WTC11 (cell line): ENCODE results near the gene SLC7A8. TPM values are rescaled to one million over a fixed set of nuclear protein-coding genes. Genes with fewer than 3 reads are reported as not detected.

Experiments used
- ATAC-seq: fragments of 200-7000 bp; cut with Tn5 transposase; 2 replicates; pipeline ENCODE4 v1.10.0; 2021; ENCODE audit warnings: mild to moderate bottlenecking, moderate library complexity
- CTCF ChIA-PET: fragments of 300-600 bp; sonication (Branson Sonifier 250); formaldehyde crosslinking; loops from one replicate; lab custom pipeline; 2021; ENCODE audit warnings: antibody characterized with exemption; lab: Charles Lee
- POLR2A ChIA-PET: fragments of 350-600 bp; sonication (Branson Sonifier 250); formaldehyde crosslinking; loops from one replicate; lab custom pipeline; 2021; ENCODE audit warnings: antibody characterized with exemption; lab: Charles Lee
- DNase-seq: peaks from one replicate; pipeline ENCODE4 v3.0.0; 2021; ENCODE audit warnings: low spot score
- H3K27ac Mint-ChIP-seq: 2 replicates; pipeline ENCODE4 v1.8.0; 2021; ENCODE audit warnings: mixed read lengths
- H3K27me3 Mint-ChIP-seq: 2 replicates; pipeline ENCODE4 v1.8.0; 2021; ENCODE audit warnings: low read depth, mild to moderate bottlenecking, moderate library complexity, mixed read lengths
- H3K36me3 Mint-ChIP-seq: 2 replicates; pipeline ENCODE4 v1.8.0; 2021; ENCODE audit warnings: mixed read lengths
- H3K4me1 Mint-ChIP-seq: 2 replicates; pipeline ENCODE4 v1.8.0; 2022; ENCODE audit warnings: mixed read lengths
- H3K4me3 Mint-ChIP-seq: 2 replicates; pipeline ENCODE4 v1.8.0; 2021; ENCODE audit warnings: mild to moderate bottlenecking, moderate library complexity, mixed read lengths
- H3K9me3 Mint-ChIP-seq: 2 replicates; pipeline ENCODE4 v1.8.0; 2021; ENCODE audit warnings: mixed read lengths
- ATF1 ChIP-seq: sonication (generic); formaldehyde crosslinking; IDR thresholded peaks from 2 replicates; pipeline ENCODE4 v1.8.1; 2023; ENCODE audit warnings: mild to moderate bottlenecking, moderate library complexity, missing genetic modification reagents
- ESRRA ChIP-seq: sonication (generic); formaldehyde crosslinking; IDR thresholded peaks from 2 replicates; pipeline ENCODE4 v1.8.1; 2022; ENCODE audit warnings: mild to moderate bottlenecking, missing genetic modification reagents, borderline replicate concordance
- FOXP1 ChIP-seq: sonication (generic); formaldehyde crosslinking; IDR thresholded peaks from 2 replicates; pipeline ENCODE4 v1.8.0; 2022; ENCODE audit warnings: missing genetic modification reagents, mild to moderate bottlenecking, moderate library complexity, borderline replicate concordance
- GABPB1 ChIP-seq: sonication (generic); formaldehyde crosslinking; IDR thresholded peaks from 2 replicates; pipeline ENCODE4 v1.8.1; 2023; ENCODE audit warnings: mild to moderate bottlenecking, missing genetic modification reagents
- IRF2 ChIP-seq: sonication (generic); formaldehyde crosslinking; IDR thresholded peaks from 2 replicates; pipeline ENCODE4 v1.8.0; 2022; ENCODE audit warnings: low read depth, missing genetic modification reagents, borderline replicate concordance
- JAZF1 ChIP-seq: fragments of 250-450 bp; sonication (Bioruptor Pico); IDR thresholded peaks from 2 replicates; pipeline ENCODE4 v1.9.0; 2021; ENCODE audit warnings: moderate library complexity, mild to moderate bottlenecking, inconsistent platforms
- JUN ChIP-seq: sonication (generic); formaldehyde crosslinking; IDR thresholded peaks from 2 replicates; pipeline ENCODE4 v1.8.0; 2023; ENCODE audit warnings: mild to moderate bottlenecking, missing genetic modification reagents
- NR1H2 ChIP-seq: sonication (generic); formaldehyde crosslinking; IDR thresholded peaks from 2 replicates; pipeline ENCODE4 v1.9.0; 2021; ENCODE audit warnings: mild to moderate bottlenecking, moderate library complexity, missing genetic modification reagents
- OVOL2 ChIP-seq: fragments of 250-450 bp; sonication (Bioruptor Pico); IDR thresholded peaks from 2 replicates; pipeline ENCODE4 v1.9.0; 2021; ENCODE audit warnings: mild to moderate bottlenecking, borderline replicate concordance
- RORB ChIP-seq: fragments of 250-450 bp; sonication (Bioruptor Pico); IDR thresholded peaks from 2 replicates; pipeline ENCODE4 v1.9.0; 2021; ENCODE audit warnings: mild to moderate bottlenecking
- SP1 ChIP-seq: sonication (generic); formaldehyde crosslinking; conservative IDR thresholded peaks from 2 replicates; pipeline ENCODE4 v1.8.1; 2022; ENCODE audit warnings: missing genetic modification reagents
- TEAD1 ChIP-seq: sonication (generic); formaldehyde crosslinking; IDR thresholded peaks from 2 replicates; pipeline ENCODE4 v1.8.0; 2022; ENCODE audit warnings: mild to moderate bottlenecking, missing genetic modification reagents
- TEAD4 ChIP-seq: sonication (generic); formaldehyde crosslinking; IDR thresholded peaks from 2 replicates; pipeline ENCODE4 v1.8.0; 2022; ENCODE audit warnings: mild to moderate bottlenecking, missing genetic modification reagents
- ZNF219 ChIP-seq: sonication (generic); formaldehyde crosslinking; IDR thresholded peaks from 2 replicates; pipeline ENCODE4 v1.8.0; 2023; ENCODE audit warnings: missing genetic modification reagents, mild to moderate bottlenecking, borderline replicate concordance
- ZNF317 ChIP-seq: sonication (generic); formaldehyde crosslinking; IDR thresholded peaks from 2 replicates; pipeline ENCODE4 v1.8.1; 2023; ENCODE audit warnings: low read depth, mild to moderate bottlenecking, moderate library complexity, missing genetic modification reagents, borderline replicate concordance
- total RNA-seq: library from RNA; stranded (reverse); gene quantifications from 3 replicates; pipeline ENCODE4 v1.2.3, GENCODE V29; 2021
- TF ChIP-seq, protein P1 (sequence below): fragments of 200-600 bp; IDR thresholded peaks from 2 replicates; pipeline ENCODE4 v1.8.0; 2022; ENCODE audit warnings: antibody characterized with exemption
- TF ChIP-seq, protein P2 (sequence below): sonication (generic); formaldehyde crosslinking; IDR thresholded peaks from 2 replicates; pipeline ENCODE4 v1.8.1; 2022; ENCODE audit warnings: missing genetic modification reagents, borderline replicate concordance
- TF ChIP-seq, protein P3 (sequence below): sonication (generic); formaldehyde crosslinking; conservative IDR thresholded peaks from 2 replicates; pipeline ENCODE4 v1.8.1; 2022; ENCODE audit warnings: mild to moderate bottlenecking, missing genetic modification reagents
- TF ChIP-seq, protein P4 (sequence below): fragments of 250-450 bp; sonication (Bioruptor Pico); IDR thresholded peaks from 2 replicates; pipeline ENCODE4 v1.9.0; 2021; ENCODE audit warnings: mild to moderate bottlenecking, borderline replicate concordance
- TF ChIP-seq, protein P5 (sequence below): fragments of 250-450 bp; sonication (Bioruptor Pico); IDR thresholded peaks from 2 replicates; pipeline ENCODE4 v1.9.0; 2021; ENCODE audit warnings: mild to moderate bottlenecking
- TF ChIP-seq, protein P6 (sequence below): sonication (generic); formaldehyde crosslinking; IDR thresholded peaks from 2 replicates; pipeline ENCODE4 v1.8.1; 2023; ENCODE audit warnings: mild to moderate bottlenecking, missing genetic modification reagents, moderate library complexity
- TF ChIP-seq, protein P7 (sequence below): sonication (generic); formaldehyde crosslinking; IDR thresholded peaks from 2 replicates; pipeline ENCODE4 v1.8.0; 2022; ENCODE audit warnings: mild to moderate bottlenecking, missing genetic modification reagents
- TF ChIP-seq, protein P8 (sequence below): sonication (generic); formaldehyde crosslinking; IDR thresholded peaks from 2 replicates; pipeline ENCODE4 v1.8.0; 2022; ENCODE audit warnings: mild to moderate bottlenecking, missing genetic modification reagents

SLC7A8 gene
- total RNA-seq, 1 experiment from 2014 or later = 207 TPM

DNA sequence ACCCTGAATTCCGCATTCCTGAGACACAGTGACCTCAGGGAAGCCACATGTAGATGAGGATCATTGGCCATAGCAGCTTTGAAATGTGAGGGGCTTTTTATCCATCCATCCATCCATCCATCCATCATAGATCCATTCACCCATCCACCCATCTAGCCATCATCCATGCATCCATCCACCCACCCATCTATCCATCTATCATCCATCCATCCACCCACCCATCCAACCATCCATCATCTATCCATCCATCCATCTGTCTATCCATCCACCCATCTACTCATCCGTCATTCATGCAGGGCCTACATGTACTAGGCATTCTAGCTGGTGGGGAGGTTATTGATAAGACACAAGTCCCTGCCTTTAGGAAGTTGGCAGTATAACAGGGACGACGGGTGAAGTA is 36.5 kb downstream of the SLC7A8 start (continued):
- TF ChIP-seq, protein P1, sequence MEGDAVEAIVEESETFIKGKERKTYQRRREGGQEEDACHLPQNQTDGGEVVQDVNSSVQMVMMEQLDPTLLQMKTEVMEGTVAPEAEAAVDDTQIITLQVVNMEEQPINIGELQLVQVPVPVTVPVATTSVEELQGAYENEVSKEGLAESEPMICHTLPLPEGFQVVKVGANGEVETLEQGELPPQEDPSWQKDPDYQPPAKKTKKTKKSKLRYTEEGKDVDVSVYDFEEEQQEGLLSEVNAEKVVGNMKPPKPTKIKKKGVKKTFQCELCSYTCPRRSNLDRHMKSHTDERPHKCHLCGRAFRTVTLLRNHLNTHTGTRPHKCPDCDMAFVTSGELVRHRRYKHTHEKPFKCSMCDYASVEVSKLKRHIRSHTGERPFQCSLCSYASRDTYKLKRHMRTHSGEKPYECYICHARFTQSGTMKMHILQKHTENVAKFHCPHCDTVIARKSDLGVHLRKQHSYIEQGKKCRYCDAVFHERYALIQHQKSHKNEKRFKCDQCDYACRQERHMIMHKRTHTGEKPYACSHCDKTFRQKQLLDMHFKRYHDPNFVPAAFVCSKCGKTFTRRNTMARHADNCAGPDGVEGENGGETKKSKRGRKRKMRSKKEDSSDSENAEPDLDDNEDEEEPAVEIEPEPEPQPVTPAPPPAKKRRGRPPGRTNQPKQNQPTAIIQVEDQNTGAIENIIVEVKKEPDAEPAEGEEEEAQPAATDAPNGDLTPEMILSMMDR = no peak
- TF ChIP-seq, protein P2, sequence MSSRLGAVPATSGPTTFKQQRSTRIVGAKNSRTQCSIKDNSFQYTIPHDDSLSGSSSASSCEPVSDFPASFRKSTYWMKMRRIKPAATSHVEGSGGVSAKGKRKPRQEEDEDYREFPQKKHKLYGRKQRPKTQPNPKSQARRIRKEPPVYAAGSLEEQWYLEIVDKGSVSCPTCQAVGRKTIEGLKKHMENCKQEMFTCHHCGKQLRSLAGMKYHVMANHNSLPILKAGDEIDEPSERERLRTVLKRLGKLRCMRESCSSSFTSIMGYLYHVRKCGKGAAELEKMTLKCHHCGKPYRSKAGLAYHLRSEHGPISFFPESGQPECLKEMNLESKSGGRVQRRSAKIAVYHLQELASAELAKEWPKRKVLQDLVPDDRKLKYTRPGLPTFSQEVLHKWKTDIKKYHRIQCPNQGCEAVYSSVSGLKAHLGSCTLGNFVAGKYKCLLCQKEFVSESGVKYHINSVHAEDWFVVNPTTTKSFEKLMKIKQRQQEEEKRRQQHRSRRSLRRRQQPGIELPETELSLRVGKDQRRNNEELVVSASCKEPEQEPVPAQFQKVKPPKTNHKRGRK (CRISPR knock-in tag) = no peak
- TF ChIP-seq OVOL2 (CRISPR knock-in tag) = no peak
- no peak for TF ChIP-seq ZNF219
- no peak for TF ChIP-seq RORB
- no peak for TF ChIP-seq JAZF1 (CRISPR knock-in tag)
- TF ChIP-seq, protein P3, sequence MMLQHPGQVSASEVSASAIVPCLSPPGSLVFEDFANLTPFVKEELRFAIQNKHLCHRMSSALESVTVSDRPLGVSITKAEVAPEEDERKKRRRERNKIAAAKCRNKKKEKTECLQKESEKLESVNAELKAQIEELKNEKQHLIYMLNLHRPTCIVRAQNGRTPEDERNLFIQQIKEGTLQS (CRISPR knock-in tag) = no peak

DNA sequence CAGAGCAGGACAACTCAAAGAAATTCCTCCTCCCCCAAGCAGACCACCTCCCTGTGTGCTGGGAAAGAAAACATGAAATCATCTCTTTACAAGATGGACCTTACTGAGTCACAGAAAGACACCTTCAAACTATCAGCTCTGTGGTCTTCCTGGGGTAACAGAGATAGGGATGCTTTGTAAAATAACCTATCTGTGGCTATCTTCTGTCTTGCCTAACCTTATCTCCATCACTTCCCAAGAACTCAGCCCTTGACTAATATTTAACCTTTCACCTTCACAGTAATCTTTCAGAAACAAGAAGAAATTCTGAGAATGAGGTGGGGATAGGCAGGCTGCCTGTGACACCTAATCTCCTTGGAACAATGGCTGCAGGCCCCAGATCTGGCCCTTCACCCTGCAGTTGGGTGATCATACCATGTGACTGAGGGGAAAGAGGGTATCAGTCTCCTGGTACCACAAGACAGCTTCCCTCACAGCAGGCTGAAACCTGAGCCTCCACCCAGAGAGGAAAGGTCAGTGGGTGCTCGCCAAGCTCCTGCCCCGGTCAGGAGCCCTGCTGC is 37.0 kb downstream of the SLC7A8 start:
- POLR2A ChIA-PET = no interaction called here
- DNase-seq (no peak), ATAC-seq (no peak)
- Mint-ChIP-seq H3K9me3 (peaks cover 11% of the 10 kb centered on the region), H3K36me3 (peaks cover 77% of the 10 kb centered on the region), H3K4me3 (no peak overlapping the region), H3K4me1 (peaks cover 10% of the 10 kb centered on the region), H3K27me3 (no peaks in the 10 kb centered on the region), H3K27ac (peak overlapping the region; percentile 75; the same call in 1 of the 2 replicates)
- CTCF ChIA-PET = interaction anchor here (1.2 to 2.5 kb wide), 3 partner anchors 13 to 217 kb away, joined by 3 to 11 read pairs (median 3); no protein-coding TSS in a partner anchor
- TF ChIP-seq, protein P4, sequence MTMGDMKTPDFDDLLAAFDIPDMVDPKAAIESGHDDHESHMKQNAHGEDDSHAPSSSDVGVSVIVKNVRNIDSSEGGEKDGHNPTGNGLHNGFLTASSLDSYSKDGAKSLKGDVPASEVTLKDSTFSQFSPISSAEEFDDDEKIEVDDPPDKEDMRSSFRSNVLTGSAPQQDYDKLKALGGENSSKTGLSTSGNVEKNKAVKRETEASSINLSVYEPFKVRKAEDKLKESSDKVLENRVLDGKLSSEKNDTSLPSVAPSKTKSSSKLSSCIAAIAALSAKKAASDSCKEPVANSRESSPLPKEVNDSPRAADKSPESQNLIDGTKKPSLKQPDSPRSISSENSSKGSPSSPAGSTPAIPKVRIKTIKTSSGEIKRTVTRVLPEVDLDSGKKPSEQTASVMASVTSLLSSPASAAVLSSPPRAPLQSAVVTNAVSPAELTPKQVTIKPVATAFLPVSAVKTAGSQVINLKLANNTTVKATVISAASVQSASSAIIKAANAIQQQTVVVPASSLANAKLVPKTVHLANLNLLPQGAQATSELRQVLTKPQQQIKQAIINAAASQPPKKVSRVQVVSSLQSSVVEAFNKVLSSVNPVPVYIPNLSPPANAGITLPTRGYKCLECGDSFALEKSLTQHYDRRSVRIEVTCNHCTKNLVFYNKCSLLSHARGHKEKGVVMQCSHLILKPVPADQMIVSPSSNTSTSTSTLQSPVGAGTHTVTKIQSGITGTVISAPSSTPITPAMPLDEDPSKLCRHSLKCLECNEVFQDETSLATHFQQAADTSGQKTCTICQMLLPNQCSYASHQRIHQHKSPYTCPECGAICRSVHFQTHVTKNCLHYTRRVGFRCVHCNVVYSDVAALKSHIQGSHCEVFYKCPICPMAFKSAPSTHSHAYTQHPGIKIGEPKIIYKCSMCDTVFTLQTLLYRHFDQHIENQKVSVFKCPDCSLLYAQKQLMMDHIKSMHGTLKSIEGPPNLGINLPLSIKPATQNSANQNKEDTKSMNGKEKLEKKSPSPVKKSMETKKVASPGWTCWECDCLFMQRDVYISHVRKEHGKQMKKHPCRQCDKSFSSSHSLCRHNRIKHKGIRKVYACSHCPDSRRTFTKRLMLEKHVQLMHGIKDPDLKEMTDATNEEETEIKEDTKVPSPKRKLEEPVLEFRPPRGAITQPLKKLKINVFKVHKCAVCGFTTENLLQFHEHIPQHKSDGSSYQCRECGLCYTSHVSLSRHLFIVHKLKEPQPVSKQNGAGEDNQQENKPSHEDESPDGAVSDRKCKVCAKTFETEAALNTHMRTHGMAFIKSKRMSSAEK (CRISPR knock-in tag) = no peak
- TF ChIP-seq JUN (CRISPR knock-in tag) = no peak
- no peak for TF ChIP-seq ZNF317 (CRISPR knock-in tag)
- TF ChIP-seq SP1 = no peak
- no peak for TF ChIP-seq TEAD4
- no peak for TF ChIP-seq ATF1 (CRISPR knock-in tag)
- no peak for TF ChIP-seq ESRRA (CRISPR knock-in tag)
- no peak for TF ChIP-seq FOXP1
- no peak for TF ChIP-seq IRF2 (CRISPR knock-in tag)
- TF ChIP-seq, protein P5, sequence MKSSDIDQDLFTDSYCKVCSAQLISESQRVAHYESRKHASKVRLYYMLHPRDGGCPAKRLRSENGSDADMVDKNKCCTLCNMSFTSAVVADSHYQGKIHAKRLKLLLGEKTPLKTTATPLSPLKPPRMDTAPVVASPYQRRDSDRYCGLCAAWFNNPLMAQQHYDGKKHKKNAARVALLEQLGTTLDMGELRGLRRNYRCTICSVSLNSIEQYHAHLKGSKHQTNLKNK = no peak
- TF ChIP-seq RORB = no peak
- TF ChIP-seq, protein P6, sequence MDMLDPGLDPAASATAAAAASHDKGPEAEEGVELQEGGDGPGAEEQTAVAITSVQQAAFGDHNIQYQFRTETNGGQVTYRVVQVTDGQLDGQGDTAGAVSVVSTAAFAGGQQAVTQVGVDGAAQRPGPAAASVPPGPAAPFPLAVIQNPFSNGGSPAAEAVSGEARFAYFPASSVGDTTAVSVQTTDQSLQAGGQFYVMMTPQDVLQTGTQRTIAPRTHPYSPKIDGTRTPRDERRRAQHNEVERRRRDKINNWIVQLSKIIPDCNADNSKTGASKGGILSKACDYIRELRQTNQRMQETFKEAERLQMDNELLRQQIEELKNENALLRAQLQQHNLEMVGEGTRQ = no peak
- TF ChIP-seq GABPB1 (CRISPR knock-in tag) = no peak
- TF ChIP-seq, protein P7, sequence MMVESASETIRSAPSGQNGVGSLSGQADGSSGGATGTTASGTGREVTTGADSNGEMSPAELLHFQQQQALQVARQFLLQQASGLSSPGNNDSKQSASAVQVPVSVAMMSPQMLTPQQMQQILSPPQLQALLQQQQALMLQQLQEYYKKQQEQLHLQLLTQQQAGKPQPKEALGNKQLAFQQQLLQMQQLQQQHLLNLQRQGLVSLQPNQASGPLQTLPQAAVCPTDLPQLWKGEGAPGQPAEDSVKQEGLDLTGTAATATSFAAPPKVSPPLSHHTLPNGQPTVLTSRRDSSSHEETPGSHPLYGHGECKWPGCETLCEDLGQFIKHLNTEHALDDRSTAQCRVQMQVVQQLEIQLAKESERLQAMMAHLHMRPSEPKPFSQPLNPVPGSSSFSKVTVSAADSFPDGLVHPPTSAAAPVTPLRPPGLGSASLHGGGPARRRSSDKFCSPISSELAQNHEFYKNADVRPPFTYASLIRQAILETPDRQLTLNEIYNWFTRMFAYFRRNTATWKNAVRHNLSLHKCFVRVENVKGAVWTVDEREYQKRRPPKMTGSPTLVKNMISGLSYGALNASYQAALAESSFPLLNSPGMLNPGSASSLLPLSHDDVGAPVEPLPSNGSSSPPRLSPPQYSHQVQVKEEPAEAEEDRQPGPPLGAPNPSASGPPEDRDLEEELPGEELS = no peak
- TF ChIP-seq, protein P8, sequence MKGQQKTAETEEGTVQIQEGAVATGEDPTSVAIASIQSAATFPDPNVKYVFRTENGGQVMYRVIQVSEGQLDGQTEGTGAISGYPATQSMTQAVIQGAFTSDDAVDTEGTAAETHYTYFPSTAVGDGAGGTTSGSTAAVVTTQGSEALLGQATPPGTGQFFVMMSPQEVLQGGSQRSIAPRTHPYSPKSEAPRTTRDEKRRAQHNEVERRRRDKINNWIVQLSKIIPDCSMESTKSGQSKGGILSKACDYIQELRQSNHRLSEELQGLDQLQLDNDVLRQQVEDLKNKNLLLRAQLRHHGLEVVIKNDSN = no peak
- TF ChIP-seq NR1H2 (CRISPR knock-in tag) = no peak
- TF ChIP-seq TEAD1 = no peak
